ENCODE data around the gene MACROD2. TPM values are rescaled to one million over a fixed set of nuclear protein-coding genes. Genes with fewer than 3 reads are reported as not detected.

Gene MACROD2
- polyA plus RNA-seq, 1 donor from 2014 or later, result 23.2 TPM

DNA sequence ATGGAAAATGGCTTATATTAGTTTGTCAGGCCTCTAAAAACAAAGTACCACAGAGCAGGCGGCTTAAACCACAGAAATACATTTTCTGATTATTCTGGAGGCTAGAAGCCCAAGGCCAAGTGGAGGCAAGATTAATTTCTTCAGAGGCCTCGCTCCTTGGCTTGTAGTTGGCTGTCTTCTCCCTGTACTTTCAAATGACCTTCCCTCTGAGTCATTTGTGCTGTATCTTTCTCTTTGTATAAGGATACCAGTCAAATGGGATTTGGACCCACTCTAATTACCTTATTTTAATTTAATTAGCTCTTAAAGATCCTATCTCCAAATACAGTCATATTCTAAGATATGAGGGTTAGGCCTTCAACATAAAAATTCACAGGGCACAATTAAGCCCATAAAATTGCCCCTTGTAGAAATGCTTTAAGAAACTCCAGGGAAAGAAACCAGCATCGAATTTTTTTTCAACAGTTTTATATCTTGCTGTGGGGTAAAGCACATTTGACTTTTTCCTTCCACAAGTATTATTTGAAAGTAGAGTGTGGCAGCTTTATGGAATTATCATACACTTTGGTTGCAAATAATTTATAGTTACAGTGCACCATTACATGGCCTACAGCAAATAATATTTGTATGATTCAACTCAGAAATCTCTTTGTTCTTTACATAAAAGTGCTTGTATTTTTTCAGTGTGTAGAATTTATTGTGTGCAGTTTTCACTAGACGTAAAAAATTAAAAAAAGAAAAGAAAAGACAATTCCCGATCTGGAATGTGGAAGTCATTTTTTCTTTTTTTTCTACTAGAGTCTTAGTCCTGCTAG is 1871.8 kb downstream of the MACROD2 start:
- H3K9me3 ChIP-seq (ENCODE audit: low read length), result no peaks in the 10 kb centered on the region

GRCh38 chr20:15867899-15868298 is 1872.6 kb downstream of the MACROD2 start:
- no peaks in the 10 kb centered on the region for H3K36me3 ChIP-seq (ENCODE audit: insufficient read depth, low read length)
- no peak overlapping the region for H3K9ac ChIP-seq (ENCODE audit: low read length)
- H3K9me3 ChIP-seq (ENCODE audit: low read length), result no peaks in the 10 kb centered on the region
- H2AFZ ChIP-seq (ENCODE audit: low read depth, low read length), result no peak overlapping the region
- H3K9me2 ChIP-seq (ENCODE audit: insufficient read depth, low read length), result no peaks in the 10 kb centered on the region
- no peak overlapping the region for H3K4me2 ChIP-seq (ENCODE audit: low read length)
- H3K27ac ChIP-seq (ENCODE audit: low read length), result no peak overlapping the region
- H3K27me3 ChIP-seq (ENCODE audit: insufficient read depth, low read depth, low read length), result no peaks in the 10 kb centered on the region
- no peaks in the 10 kb centered on the region for H3K79me2 ChIP-seq (replicated peaks; ENCODE audit: insufficient read depth, low read length)
- H3K4me3 ChIP-seq (ENCODE audit: low read length), result no peak overlapping the region
- no peaks in the 10 kb centered on the region for H4K20me1 ChIP-seq (ENCODE audit: insufficient read depth)
- TF ChIP-seq MXI1 (conservative IDR thresholded peaks at IDR 0.05; ENCODE audit: poor library complexity, severe bottlenecking) (no peak), EZH2 (IDR thresholded peaks at IDR 0.05; ENCODE audit: borderline replicate concordance, insufficient read depth, low read length, poor library complexity, severe bottlenecking) (no peak), POLR2AphosphoS5 (IDR thresholded peaks at IDR 0.05) (no peak), SMC3 (conservative IDR thresholded peaks at IDR 0.05; ENCODE audit: poor library complexity) (no peak)
- TF ChIP-seq, protein P1, sequence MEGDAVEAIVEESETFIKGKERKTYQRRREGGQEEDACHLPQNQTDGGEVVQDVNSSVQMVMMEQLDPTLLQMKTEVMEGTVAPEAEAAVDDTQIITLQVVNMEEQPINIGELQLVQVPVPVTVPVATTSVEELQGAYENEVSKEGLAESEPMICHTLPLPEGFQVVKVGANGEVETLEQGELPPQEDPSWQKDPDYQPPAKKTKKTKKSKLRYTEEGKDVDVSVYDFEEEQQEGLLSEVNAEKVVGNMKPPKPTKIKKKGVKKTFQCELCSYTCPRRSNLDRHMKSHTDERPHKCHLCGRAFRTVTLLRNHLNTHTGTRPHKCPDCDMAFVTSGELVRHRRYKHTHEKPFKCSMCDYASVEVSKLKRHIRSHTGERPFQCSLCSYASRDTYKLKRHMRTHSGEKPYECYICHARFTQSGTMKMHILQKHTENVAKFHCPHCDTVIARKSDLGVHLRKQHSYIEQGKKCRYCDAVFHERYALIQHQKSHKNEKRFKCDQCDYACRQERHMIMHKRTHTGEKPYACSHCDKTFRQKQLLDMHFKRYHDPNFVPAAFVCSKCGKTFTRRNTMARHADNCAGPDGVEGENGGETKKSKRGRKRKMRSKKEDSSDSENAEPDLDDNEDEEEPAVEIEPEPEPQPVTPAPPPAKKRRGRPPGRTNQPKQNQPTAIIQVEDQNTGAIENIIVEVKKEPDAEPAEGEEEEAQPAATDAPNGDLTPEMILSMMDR (IDR thresholded peaks at IDR 0.05; ENCODE audit: poor library complexity, severe bottlenecking), result no peak
- no peaks in the 10 kb centered on the region for H3F3A ChIP-seq (ENCODE audit: insufficient read depth, low read length, poor library complexity, severe bottlenecking)

More for the DNA sequence above, 1871.8 kb downstream of the MACROD2 start:
- no peaks in the 10 kb centered on the region for H3K36me3 ChIP-seq (ENCODE audit: insufficient read depth, low read length)
- H3F3A ChIP-seq (ENCODE audit: insufficient read depth, low read length, poor library complexity, severe bottlenecking), result no peaks in the 10 kb centered on the region
- H2AFZ ChIP-seq (ENCODE audit: low read depth, low read length), result no peak overlapping the region
- no peak overlapping the region for H3K4me3 ChIP-seq (ENCODE audit: low read length)
- H3K27me3 ChIP-seq (ENCODE audit: insufficient read depth, low read depth, low read length), result no peaks in the 10 kb centered on the region
- no peaks in the 10 kb centered on the region for H4K20me1 ChIP-seq (ENCODE audit: insufficient read depth)
- H3K79me2 ChIP-seq (replicated peaks; ENCODE audit: insufficient read depth, low read length), result no peaks in the 10 kb centered on the region
- H3K27ac ChIP-seq (ENCODE audit: low read length), result no peak overlapping the region
- H3K9me2 ChIP-seq (ENCODE audit: insufficient read depth, low read length), result no peaks in the 10 kb centered on the region
- no peak overlapping the region for H3K9ac ChIP-seq (ENCODE audit: low read length)
- no peak overlapping the region for H3K4me2 ChIP-seq (ENCODE audit: low read length)
- TF ChIP-seq TAF1 (IDR thresholded peaks at IDR 0.05; ENCODE audit: low read depth) (no peak), EP300 (conservative IDR thresholded peaks at IDR 0.05; ENCODE audit: poor library complexity, severe bottlenecking) (no peak), SMC3 (conservative IDR thresholded peaks at IDR 0.05; ENCODE audit: poor library complexity) (no peak), EZH2 (IDR thresholded peaks at IDR 0.05; ENCODE audit: borderline replicate concordance, insufficient read depth, low read length, poor library complexity, severe bottlenecking) (no peak), POLR2AphosphoS5 (IDR thresholded peaks at IDR 0.05) (no peak), RAD21 (conservative IDR thresholded peaks at IDR 0.05) (no peak), MXI1 (conservative IDR thresholded peaks at IDR 0.05; ENCODE audit: poor library complexity, severe bottlenecking) (no peak)
- TF ChIP-seq, protein P2, sequence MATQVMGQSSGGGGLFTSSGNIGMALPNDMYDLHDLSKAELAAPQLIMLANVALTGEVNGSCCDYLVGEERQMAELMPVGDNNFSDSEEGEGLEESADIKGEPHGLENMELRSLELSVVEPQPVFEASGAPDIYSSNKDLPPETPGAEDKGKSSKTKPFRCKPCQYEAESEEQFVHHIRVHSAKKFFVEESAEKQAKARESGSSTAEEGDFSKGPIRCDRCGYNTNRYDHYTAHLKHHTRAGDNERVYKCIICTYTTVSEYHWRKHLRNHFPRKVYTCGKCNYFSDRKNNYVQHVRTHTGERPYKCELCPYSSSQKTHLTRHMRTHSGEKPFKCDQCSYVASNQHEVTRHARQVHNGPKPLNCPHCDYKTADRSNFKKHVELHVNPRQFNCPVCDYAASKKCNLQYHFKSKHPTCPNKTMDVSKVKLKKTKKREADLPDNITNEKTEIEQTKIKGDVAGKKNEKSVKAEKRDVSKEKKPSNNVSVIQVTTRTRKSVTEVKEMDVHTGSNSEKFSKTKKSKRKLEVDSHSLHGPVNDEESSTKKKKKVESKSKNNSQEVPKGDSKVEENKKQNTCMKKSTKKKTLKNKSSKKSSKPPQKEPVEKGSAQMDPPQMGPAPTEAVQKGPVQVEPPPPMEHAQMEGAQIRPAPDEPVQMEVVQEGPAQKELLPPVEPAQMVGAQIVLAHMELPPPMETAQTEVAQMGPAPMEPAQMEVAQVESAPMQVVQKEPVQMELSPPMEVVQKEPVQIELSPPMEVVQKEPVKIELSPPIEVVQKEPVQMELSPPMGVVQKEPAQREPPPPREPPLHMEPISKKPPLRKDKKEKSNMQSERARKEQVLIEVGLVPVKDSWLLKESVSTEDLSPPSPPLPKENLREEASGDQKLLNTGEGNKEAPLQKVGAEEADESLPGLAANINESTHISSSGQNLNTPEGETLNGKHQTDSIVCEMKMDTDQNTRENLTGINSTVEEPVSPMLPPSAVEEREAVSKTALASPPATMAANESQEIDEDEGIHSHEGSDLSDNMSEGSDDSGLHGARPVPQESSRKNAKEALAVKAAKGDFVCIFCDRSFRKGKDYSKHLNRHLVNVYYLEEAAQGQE (IDR thresholded peaks at IDR 0.05; ENCODE audit: borderline replicate concordance), result no peak
- TF ChIP-seq, protein P1 (IDR thresholded peaks at IDR 0.05; ENCODE audit: poor library complexity, severe bottlenecking), result no peak
